HepG2 (cell line): ENCODE data around the gene NCOA6. TPM values are rescaled to one million over a fixed set of nuclear protein-coding genes. Genes with fewer than 3 reads are reported as not detected.

Experiments
- ATF7-NPFF ChIP-seq: sonication (generic); formaldehyde crosslinking; IDR thresholded peaks from 2 replicates; pipeline ENCODE4 v1.8.1; 2023; ENCODE audit warnings: mild to moderate bottlenecking, low read depth, missing genetic modification reagents, moderate library complexity
- ATM ChIP-seq: fragments of 450-650 bp; IDR thresholded peaks from 2 replicates; pipeline ENCODE4 v1.7.1; 2017; ENCODE audit warnings: mild to moderate bottlenecking, borderline replicate concordance
- NFIB ChIP-seq: sonication (generic); formaldehyde crosslinking; IDR thresholded peaks from 2 replicates; pipeline ENCODE4 v1.9.0; 2021; ENCODE audit warnings: missing genetic modification reagents, mild to moderate bottlenecking, borderline replicate concordance
- NFYC ChIP-seq: IDR thresholded peaks from 2 replicates; pipeline ENCODE4 v1.6.1; 2016; ENCODE audit warnings: missing genetic modification reagents, missing compliant biosample characterization
- PRMT3 ChIP-seq: sonication (generic); formaldehyde crosslinking; IDR thresholded peaks from 2 replicates; pipeline ENCODE4 v1.8.1; 2022; ENCODE audit warnings: low read depth, mild to moderate bottlenecking, moderate library complexity, missing genetic modification reagents, borderline replicate concordance
- RFX5 ChIP-seq: IDR thresholded peaks from 2 replicates; pipeline ENCODE4 v1.6.1; 2011; ENCODE audit warnings: low read depth, low read length, improper control_type of control experiment
- SPEN ChIP-seq: sonication (generic); formaldehyde crosslinking; IDR thresholded peaks from 2 replicates; pipeline ENCODE4 v1.5.1; 2020; ENCODE audit warnings: low read depth, mild to moderate bottlenecking, missing genetic modification reagents
- SRF ChIP-seq: IDR thresholded peaks from 2 replicates; pipeline ENCODE4 v1.6.1; 2011; ENCODE audit warnings: mild to moderate bottlenecking, low read depth, low read length, moderate library complexity
- ZNF205 ChIP-seq: IDR thresholded peaks from 2 replicates; pipeline ENCODE4 v1.6.1; 2018; ENCODE audit warnings: missing biosample characterization, missing genetic modification reagents
- ZNF331 ChIP-seq: sonication (generic); formaldehyde crosslinking; IDR thresholded peaks from 2 replicates; pipeline ENCODE4 v1.4.0; 2020; ENCODE audit warnings: missing genetic modification reagents
- ZNF841 ChIP-seq: sonication (generic); formaldehyde crosslinking; IDR thresholded peaks from 2 replicates; pipeline ENCODE4 v1.8.1; 2023; ENCODE audit warnings: missing genetic modification reagents, borderline replicate concordance
- polyA plus RNA-seq, 8 experiments: library from polyadenylated mRNA; depleted of rRNA in 3 of 8; stranded (reverse) in 7 of 8; unstranded in 1 of 8; fragments of >200 nt; fragmentation: Illumina TruSeq in 4 of 8; extraction: Trizol in 4 of 8; gene quantifications; 2 replicates each; pipeline versions ENCODE4 v1.2.1 to v1.2.3, GENCODE V29; 2011 to 2016; ENCODE audit warnings: low read depth in 4 of 8, missing spikeins in 1 of 8, mixed read lengths in 1 of 8; ENCODE audit not compliant: insufficient read depth in 1 of 8
- total RNA-seq, 5 experiments: library from RNA; depleted of rRNA; stranded (reverse); fragments of >200 nt; fragmentation: Illumina TruSeq; extraction: Trizol; gene quantifications; 2 replicates each; pipeline ENCODE4 v1.2.3, GENCODE V29; 2016; ENCODE audit warnings: low read depth in 1 of 5
- TF ChIP-seq, protein P1 (sequence below): sonication (generic); formaldehyde crosslinking; IDR thresholded peaks from 2 replicates; pipeline ENCODE4 v1.9.0; 2021; ENCODE audit warnings: missing genetic modification reagents, mild to moderate bottlenecking, borderline replicate concordance
- TF ChIP-seq, protein P2 (sequence below): sonication (generic); formaldehyde crosslinking; IDR thresholded peaks from 2 replicates; pipeline ENCODE4 v1.9.0; 2021; ENCODE audit warnings: missing genetic modification reagents, borderline replicate concordance
- TF ChIP-seq, protein P3 (sequence below): sonication (generic); formaldehyde crosslinking; IDR thresholded peaks from one replicate; pipeline ENCODE4 v1.5.1; 2020; ENCODE audit warnings: mild to moderate bottlenecking, missing genetic modification reagents; ENCODE audit errors: not compliant biosample characterization
- TF ChIP-seq, protein P4 (sequence below): sonication (generic); formaldehyde crosslinking; IDR thresholded peaks from 2 replicates; pipeline ENCODE4 v1.4.0; 2020; ENCODE audit warnings: mild to moderate bottlenecking, missing genetic modification reagents

NCOA6 gene
- total and polyA plus RNA-seq, 2 of the 13 experiments (the other 11 are each of a cell fraction or from before 2014, with no cell fraction given): 11.2 to 29.3 TPM

DNA sequence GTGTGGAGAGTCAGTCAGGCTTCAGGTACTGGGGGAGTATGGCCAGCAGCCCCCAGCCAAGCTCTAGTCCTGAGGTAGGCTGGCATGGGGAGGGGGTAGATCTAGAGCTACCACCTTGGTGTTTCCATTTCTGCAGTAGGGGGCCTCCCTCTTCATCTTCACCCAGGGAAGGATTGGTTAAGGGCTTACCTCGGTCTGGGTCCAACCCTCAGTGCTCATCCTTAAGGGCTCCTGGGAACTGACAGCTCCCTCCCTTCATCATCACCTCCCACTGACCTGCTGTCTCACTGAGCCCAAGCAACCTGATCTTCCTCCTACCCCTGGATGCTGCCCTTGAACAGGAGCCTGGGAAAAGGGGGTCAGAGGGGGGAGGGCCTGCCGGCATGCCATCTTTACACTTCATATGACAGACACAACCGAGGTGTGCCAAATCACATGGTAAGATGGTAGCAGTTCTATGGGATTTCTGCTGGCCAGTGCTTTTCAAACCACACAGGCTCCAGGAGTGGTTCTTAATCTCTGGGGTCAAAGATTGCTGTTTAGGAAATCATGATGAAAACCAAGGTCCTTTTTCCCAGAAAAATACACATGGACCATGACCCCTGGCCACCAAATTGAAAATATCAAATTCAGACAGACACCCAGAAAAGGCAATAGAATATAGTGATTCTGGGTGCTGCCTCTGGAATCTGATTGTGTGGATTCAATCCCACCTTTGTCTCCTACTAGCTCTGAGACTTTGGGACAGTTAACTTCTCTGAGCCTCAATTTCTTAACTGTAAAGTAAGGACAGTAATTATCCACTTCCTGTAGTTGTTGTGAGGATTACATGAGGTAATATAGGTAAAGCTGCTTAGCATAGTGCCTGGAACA, 118.3 kb downstream of the NCOA6 start (continued):
- TF ChIP-seq SPEN (CRISPR knock-in tag): no peak; the same call in 1 of the 2 replicates
- no peak for TF ChIP-seq NFIB (CRISPR knock-in tag)
- TF ChIP-seq ZNF205 (CRISPR knock-in tag): no peak; the same call in 1 of the 2 replicates
- TF ChIP-seq ATM: no peak
- TF ChIP-seq NFYC (CRISPR knock-in tag): peak; percentile 35; the same call in 1 of the 2 replicates
- TF ChIP-seq, protein P1, sequence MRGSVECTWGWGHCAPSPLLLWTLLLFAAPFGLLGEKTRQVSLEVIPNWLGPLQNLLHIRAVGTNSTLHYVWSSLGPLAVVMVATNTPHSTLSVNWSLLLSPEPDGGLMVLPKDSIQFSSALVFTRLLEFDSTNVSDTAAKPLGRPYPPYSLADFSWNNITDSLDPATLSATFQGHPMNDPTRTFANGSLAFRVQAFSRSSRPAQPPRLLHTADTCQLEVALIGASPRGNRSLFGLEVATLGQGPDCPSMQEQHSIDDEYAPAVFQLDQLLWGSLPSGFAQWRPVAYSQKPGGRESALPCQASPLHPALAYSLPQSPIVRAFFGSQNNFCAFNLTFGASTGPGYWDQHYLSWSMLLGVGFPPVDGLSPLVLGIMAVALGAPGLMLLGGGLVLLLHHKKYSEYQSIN (CRISPR knock-in tag): no peak
- peak; percentile 71 for TF ChIP-seq SRF
- no peak for TF ChIP-seq ATF7-NPFF (CRISPR knock-in tag)
- TF ChIP-seq, protein P2, sequence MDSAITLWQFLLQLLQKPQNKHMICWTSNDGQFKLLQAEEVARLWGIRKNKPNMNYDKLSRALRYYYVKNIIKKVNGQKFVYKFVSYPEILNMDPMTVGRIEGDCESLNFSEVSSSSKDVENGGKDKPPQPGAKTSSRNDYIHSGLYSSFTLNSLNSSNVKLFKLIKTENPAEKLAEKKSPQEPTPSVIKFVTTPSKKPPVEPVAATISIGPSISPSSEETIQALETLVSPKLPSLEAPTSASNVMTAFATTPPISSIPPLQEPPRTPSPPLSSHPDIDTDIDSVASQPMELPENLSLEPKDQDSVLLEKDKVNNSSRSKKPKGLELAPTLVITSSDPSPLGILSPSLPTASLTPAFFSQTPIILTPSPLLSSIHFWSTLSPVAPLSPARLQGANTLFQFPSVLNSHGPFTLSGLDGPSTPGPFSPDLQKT (CRISPR knock-in tag): no peak
- TF ChIP-seq ZNF841 (CRISPR knock-in tag): no peak
- TF ChIP-seq, protein P3, sequence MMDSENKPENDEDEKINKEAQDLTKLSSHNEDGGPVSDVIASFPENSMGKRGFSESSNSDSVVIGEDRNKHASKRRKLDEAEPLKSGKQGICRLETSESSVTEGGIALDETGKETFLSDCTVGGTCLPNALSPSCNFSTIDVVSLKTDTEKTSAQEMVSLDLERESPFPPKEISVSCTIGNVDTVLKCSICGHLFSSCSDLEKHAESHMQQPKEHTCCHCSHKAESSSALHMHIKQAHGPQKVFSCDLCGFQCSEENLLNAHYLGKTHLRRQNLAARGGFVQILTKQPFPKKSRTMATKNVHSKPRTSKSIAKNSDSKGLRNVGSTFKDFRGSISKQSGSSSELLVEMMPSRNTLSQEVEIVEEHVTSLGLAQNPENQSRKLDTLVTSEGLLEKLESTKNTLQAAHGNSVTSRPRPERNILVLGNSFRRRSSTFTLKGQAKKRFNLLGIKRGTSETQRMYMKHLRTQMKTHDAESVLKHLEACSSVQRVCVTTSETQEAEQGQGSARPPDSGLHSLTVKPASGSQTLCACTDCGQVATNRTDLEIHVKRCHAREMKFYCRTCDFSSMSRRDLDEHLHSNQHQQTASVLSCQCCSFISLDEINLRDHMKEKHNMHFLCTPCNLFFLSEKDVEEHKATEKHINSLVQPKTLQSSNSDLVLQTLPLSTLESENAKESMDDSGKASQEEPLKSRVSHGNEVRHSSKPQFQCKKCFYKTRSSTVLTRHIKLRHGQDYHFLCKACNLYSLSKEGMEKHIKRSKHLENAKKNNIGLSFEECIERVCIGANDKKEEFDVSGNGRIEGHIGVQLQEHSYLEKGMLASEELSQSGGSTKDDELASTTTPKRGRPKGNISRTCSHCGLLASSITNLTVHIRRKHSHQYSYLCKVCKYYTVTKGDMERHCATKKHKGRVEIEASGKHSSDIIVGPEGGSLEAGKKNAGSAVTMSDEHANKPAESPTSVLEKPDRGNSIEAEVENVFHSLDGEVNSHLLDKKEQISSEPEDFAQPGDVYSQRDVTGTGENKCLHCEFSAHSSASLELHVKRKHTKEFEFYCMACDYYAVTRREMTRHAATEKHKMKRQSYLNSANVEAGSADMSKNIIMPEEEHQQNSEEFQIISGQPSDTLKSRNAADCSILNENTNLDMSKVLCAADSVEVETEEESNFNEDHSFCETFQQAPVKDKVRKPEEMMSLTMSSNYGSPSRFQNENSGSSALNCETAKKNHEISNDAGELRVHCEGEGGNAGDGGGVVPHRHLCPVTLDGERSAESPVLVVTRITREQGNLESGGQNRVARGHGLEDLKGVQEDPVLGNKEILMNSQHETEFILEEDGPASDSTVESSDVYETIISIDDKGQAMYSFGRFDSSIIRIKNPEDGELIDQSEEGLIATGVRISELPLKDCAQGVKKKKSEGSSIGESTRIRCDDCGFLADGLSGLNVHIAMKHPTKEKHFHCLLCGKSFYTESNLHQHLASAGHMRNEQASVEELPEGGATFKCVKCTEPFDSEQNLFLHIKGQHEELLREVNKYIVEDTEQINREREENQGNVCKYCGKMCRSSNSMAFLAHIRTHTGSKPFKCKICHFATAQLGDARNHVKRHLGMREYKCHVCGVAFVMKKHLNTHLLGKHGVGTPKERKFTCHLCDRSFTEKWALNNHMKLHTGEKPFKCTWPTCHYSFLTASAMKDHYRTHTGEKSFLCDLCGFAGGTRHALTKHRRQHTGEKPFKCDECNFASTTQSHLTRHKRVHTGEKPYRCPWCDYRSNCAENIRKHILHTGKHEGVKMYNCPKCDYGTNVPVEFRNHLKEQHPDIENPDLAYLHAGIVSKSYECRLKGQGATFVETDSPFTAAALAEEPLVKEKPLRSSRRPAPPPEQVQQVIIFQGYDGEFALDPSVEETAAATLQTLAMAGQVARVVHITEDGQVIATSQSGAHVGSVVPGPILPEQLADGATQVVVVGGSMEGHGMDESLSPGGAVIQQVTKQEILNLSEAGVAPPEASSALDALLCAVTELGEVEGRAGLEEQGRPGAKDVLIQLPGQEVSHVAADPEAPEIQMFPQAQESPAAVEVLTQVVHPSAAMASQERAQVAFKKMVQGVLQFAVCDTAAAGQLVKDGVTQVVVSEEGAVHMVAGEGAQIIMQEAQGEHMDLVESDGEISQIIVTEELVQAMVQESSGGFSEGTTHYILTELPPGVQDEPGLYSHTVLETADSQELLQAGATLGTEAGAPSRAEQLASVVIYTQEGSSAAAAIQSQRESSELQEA (CRISPR knock-in tag): peak; percentile 3
- no peak for TF ChIP-seq PRMT3
- no peak for TF ChIP-seq RFX5
- TF ChIP-seq ZNF331 (CRISPR knock-in tag): peak; percentile 54; the same call in 1 of the 2 replicates
- TF ChIP-seq, protein P4, sequence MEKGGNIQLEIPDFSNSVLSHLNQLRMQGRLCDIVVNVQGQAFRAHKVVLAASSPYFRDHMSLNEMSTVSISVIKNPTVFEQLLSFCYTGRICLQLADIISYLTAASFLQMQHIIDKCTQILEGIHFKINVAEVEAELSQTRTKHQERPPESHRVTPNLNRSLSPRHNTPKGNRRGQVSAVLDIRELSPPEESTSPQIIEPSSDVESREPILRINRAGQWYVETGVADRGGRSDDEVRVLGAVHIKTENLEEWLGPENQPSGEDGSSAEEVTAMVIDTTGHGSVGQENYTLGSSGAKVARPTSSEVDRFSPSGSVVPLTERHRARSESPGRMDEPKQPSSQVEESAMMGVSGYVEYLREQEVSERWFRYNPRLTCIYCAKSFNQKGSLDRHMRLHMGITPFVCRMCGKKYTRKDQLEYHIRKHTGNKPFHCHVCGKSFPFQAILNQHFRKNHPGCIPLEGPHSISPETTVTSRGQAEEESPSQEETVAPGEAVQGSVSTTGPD: no peak; the same call in 1 of the 2 replicates
